Esophagus squamous epithelium (tissue), 4 donors: ENCODE measurements around the gene COL4A3.

Source experiments
- POLR2A ChIP-seq, 4 donors: fragments of 450-650 bp; IDR thresholded peaks; one replicate each; pipeline ENCODE4 v1.6.1; 2017; ENCODE audit warnings: antibody characterized with exemption in 4 of 4, mild to moderate bottlenecking in 4 of 4, moderate library complexity in 3 of 4
- TF ChIP-seq, protein P1 (sequence below), 6 experiments: fragments of 450-650 bp in 4 of 6; fragments of 200-600 bp in 2 of 6; sonication (generic) in 2 of 6; IDR thresholded peaks; one replicate each; pipeline ENCODE4 v1.5.1; 2016 to 2019; ENCODE audit warnings: antibody characterized with exemption in 6 of 6, mild to moderate bottlenecking in 4 of 6, moderate library complexity in 4 of 6

- no peak for TF ChIP-seq POLR2A (IDR thresholded peaks at IDR 0.05)
- TF ChIP-seq, protein P1, sequence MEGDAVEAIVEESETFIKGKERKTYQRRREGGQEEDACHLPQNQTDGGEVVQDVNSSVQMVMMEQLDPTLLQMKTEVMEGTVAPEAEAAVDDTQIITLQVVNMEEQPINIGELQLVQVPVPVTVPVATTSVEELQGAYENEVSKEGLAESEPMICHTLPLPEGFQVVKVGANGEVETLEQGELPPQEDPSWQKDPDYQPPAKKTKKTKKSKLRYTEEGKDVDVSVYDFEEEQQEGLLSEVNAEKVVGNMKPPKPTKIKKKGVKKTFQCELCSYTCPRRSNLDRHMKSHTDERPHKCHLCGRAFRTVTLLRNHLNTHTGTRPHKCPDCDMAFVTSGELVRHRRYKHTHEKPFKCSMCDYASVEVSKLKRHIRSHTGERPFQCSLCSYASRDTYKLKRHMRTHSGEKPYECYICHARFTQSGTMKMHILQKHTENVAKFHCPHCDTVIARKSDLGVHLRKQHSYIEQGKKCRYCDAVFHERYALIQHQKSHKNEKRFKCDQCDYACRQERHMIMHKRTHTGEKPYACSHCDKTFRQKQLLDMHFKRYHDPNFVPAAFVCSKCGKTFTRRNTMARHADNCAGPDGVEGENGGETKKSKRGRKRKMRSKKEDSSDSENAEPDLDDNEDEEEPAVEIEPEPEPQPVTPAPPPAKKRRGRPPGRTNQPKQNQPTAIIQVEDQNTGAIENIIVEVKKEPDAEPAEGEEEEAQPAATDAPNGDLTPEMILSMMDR (IDR thresholded peaks at IDR 0.05) = no peak
Observed at GRCh38 chr2:227335713-227336112, 171.3 kb downstream of the COL4A3 start.
